GM23248 (cell line): ENCODE results near the gene TSPAN9. TPM values are rescaled to one million over a fixed set of nuclear protein-coding genes. Genes with fewer than 3 reads are reported as not detected.

ENCODE experiments used
- DNase-seq: peaks from one replicate; pipeline ENCODE4 v3.0.0-alpha.2; 2015
- H2AFZ ChIP-seq: fragments of 200-600 bp; sonication (generic); 2 replicates; pipeline ENCODE4 v1.6.1; 2016; ENCODE audit warnings: antibody characterized with exemption
- H3F3A ChIP-seq: fragments of 200-600 bp; sonication (generic); 2 replicates; pipeline ENCODE4 v1.6.1; 2016; ENCODE audit warnings: mild to moderate bottlenecking, antibody characterized with exemption, mixed run types; ENCODE audit not compliant: insufficient read depth
- H3K27ac ChIP-seq: fragments of 200-600 bp; sonication (generic); 2 replicates; pipeline ENCODE4 v1.5.1; 2016; ENCODE audit warnings: mild to moderate bottlenecking
- H3K27me3 ChIP-seq: fragments of 200-600 bp; sonication (generic); replicated peaks from 2 replicates; pipeline ENCODE4 v1.6.1; 2016; ENCODE audit warnings: mild to moderate bottlenecking; ENCODE audit not compliant: insufficient read depth
- H3K36me3 ChIP-seq: fragments of 200-600 bp; sonication (generic); 2 replicates; pipeline ENCODE4 v1.6.1; 2016; ENCODE audit warnings: low read depth, mild to moderate bottlenecking
- H3K4me1 ChIP-seq: fragments of 200-600 bp; sonication (generic); 2 replicates; pipeline ENCODE4 v1.6.1; 2016; ENCODE audit warnings: mild to moderate bottlenecking; ENCODE audit not compliant: insufficient read depth
- H3K4me2 ChIP-seq: fragments of 200-600 bp; sonication (generic); one replicate; pipeline ENCODE4 v1.6.1; 2016; ENCODE audit warnings: mild to moderate bottlenecking; ENCODE audit not compliant: unreplicated experiment
- H3K4me3 ChIP-seq: fragments of 200-600 bp; sonication (generic); 2 replicates; pipeline ENCODE4 v1.5.1; 2016; ENCODE audit warnings: mild to moderate bottlenecking
- H3K79me2 ChIP-seq: fragments of 200-600 bp; sonication (generic); 2 replicates; pipeline ENCODE4 v1.6.1; 2016; ENCODE audit warnings: mild to moderate bottlenecking; ENCODE audit not compliant: insufficient read depth
- H3K9ac ChIP-seq: fragments of 200-600 bp; sonication (generic); 2 replicates; pipeline ENCODE4 v1.6.1; 2016; ENCODE audit warnings: mild to moderate bottlenecking
- H3K9me2 ChIP-seq: fragments of 200-600 bp; sonication (generic); 2 replicates; pipeline ENCODE4 v1.6.1; 2016; ENCODE audit warnings: mixed run types, mild to moderate bottlenecking, moderate library complexity; ENCODE audit not compliant: insufficient read depth
- H3K9me3 ChIP-seq: fragments of 200-600 bp; sonication (generic); one replicate; pipeline ENCODE4 v1.6.1; 2017; ENCODE audit warnings: low read depth
- H4K20me1 ChIP-seq: fragments of 200-600 bp; sonication (generic); 2 replicates; pipeline ENCODE4 v1.6.0; 2016; ENCODE audit not compliant: insufficient read depth
- EZH2 ChIP-seq: fragments of 200-600 bp; sonication (generic); IDR thresholded peaks from 2 replicates; pipeline ENCODE4 v1.6.1; 2018; ENCODE audit warnings: antibody characterized with exemption, mild to moderate bottlenecking; ENCODE audit not compliant: insufficient read depth, poor library complexity, severe bottlenecking
- EZH2phosphoT487 ChIP-seq: fragments of 200-600 bp; sonication (generic); IDR thresholded peaks from 2 replicates; pipeline ENCODE4 v1.6.1; 2018; ENCODE audit warnings: antibody characterized with exemption, moderate library complexity, mild to moderate bottlenecking, low read depth; ENCODE audit not compliant: insufficient read depth
- WGBS, 2 experiments: methylation state at CpG; one replicate each; pipeline ENCODE4 v1.1.6; 2015 to 2017; ENCODE audit warnings: low lambda C conversion rate in 2 of 2, low coverage in 1 of 2; ENCODE audit errors: missing lambda C conversion rate in 2 of 2; 5-methylcytosine and 5-hydroxymethylcytosine counted together
- in situ Hi-C: fragments of 300-500 bp; cut with MboI; formaldehyde crosslinking; loops from 2 replicates; pipeline ENCODE4 v1.15.0; 2020
- polyA plus RNA-seq: library from polyadenylated mRNA; unstranded; fragments of >200 nt; fragmentation: Nextera tagmentation; extraction: Ambion mirVana; gene quantifications from 2 replicates; pipeline ENCODE4 v1.2.1, GENCODE V29; 2016
- total RNA-seq: library from RNA; depleted of rRNA; stranded (reverse); fragments of >200 nt; shearing (Covaris generic); gene quantifications from 2 replicates; pipeline ENCODE4 v1.2.3, GENCODE V29; 2014

TSPAN9 gene
- total and polyA plus RNA-seq, 2 experiments from 2014 or later, result 9.5 to 14.4 TPM

- Histone ChIP-seq H3K36me3 (no peaks in the 10 kb centered on the region), H3K9me2 (no peaks in the 10 kb centered on the region), H3K4me3 (no peak overlapping the region), H4K20me1 (no peaks in the 10 kb centered on the region), H2AFZ (no peak overlapping the region), H3K27me3 (no peaks in the 10 kb centered on the region), H3K79me2 (no peaks in the 10 kb centered on the region), H3K27ac (no peak overlapping the region), H3K9me3 (no peaks in the 10 kb centered on the region), H3K9ac (no peak overlapping the region), H3K4me1 (no peaks in the 10 kb centered on the region), H3F3A (no peaks in the 10 kb centered on the region), H3K4me2 (no peak overlapping the region)
- no peak for DNase-seq
- TF ChIP-seq EZH2 (no peak), EZH2phosphoT487 (no peak)
- 79 to 83% methylated on average over 10 of the region's 10 CpGs for WGBS, 2 experiments
- in situ Hi-C loops, result no loop called here
Observed at GRCh38 chr12:3192221-3192620, 115.0 kb downstream of the TSPAN9 start.

- Histone ChIP-seq H3K4me3 (no peak overlapping the region), H2AFZ (no peak overlapping the region), H3K9me2 (no peaks in the 10 kb centered on the region), H3K4me2 (no peak overlapping the region), H3K79me2 (no peaks in the 10 kb centered on the region), H3K4me1 (no peaks in the 10 kb centered on the region), H3F3A (no peaks in the 10 kb centered on the region), H3K9me3 (no peaks in the 10 kb centered on the region), H3K27ac (no peak overlapping the region), H4K20me1 (no peaks in the 10 kb centered on the region), H3K27me3 (no peaks in the 10 kb centered on the region), H3K9ac (no peak overlapping the region), H3K36me3 (no peaks in the 10 kb centered on the region)
- TF ChIP-seq EZH2, result no peak
- TF ChIP-seq EZH2phosphoT487, result no peak
- WGBS, 2 experiments, result 71 to 78% methylated on average over 7 of the region's 7 CpGs
- no peak for DNase-seq
- in situ Hi-C loops, result no loop called here
Observed at GRCh38 chr12:3193131-3193530, 116.0 kb downstream of the TSPAN9 start.

- Histone ChIP-seq H3K79me2 (no peaks in the 10 kb centered on the region), H3K4me3 (no peak overlapping the region), H3K27me3 (no peaks in the 10 kb centered on the region), H3F3A (no peaks in the 10 kb centered on the region), H3K4me1 (no peaks in the 10 kb centered on the region), H4K20me1 (no peaks in the 10 kb centered on the region), H3K9me2 (no peaks in the 10 kb centered on the region), H3K36me3 (no peaks in the 10 kb centered on the region), H3K9me3 (no peaks in the 10 kb centered on the region), H2AFZ (no peak overlapping the region), H3K4me2 (no peak overlapping the region), H3K27ac (no peak overlapping the region), H3K9ac (no peak overlapping the region)
- TF ChIP-seq EZH2phosphoT487 (no peak), EZH2 (no peak)
- no peak for DNase-seq
- in situ Hi-C loops, result no loop called here
- WGBS, 2 experiments, result 78 to 80% methylated on average over 5 of the region's 5 CpGs
Observed at GRCh38 chr12:3193755-3194154, 116.6 kb downstream of the TSPAN9 start.

- no peaks in the 10 kb centered on the region for H3K27me3 ChIP-seq
- no peaks in the 10 kb centered on the region for H3F3A ChIP-seq
- no peaks in the 10 kb centered on the region for H4K20me1 ChIP-seq
- no peak overlapping the region for H3K4me2 ChIP-seq
- TF ChIP-seq EZH2phosphoT487 (no peak), EZH2 (no peak)
- no peak overlapping the region for H3K4me3 ChIP-seq
- H3K9me2 ChIP-seq, result no peaks in the 10 kb centered on the region
- no peak overlapping the region for H3K27ac ChIP-seq
- H3K4me1 ChIP-seq, result no peaks in the 10 kb centered on the region
- 63% methylated on average over 3 of the region's 3 CpGs for WGBS, 2 experiments
- no peaks in the 10 kb centered on the region for H3K36me3 ChIP-seq
- no peaks in the 10 kb centered on the region for H3K9me3 ChIP-seq
- no peaks in the 10 kb centered on the region for H3K79me2 ChIP-seq
- no peak overlapping the region for H2AFZ ChIP-seq
- in situ Hi-C loops, result no loop called here
- no peak overlapping the region for H3K9ac ChIP-seq
- no peak for DNase-seq
Observed at GRCh38 chr12:3195337-3195736, 118.2 kb downstream of the TSPAN9 start.
